Pulmonary artery endothelial cell (primary cell): Measurements from ENCODE around the gene PPARG. TPM values are rescaled to one million over a fixed set of nuclear protein-coding genes. Genes with fewer than 3 reads are reported as not detected.

ENCODE experiments used
- DNase-seq: peaks from one replicate; pipeline ENCODE4 v3.0.0-alpha.2; 2011; ENCODE audit warnings: low read depth, low spot score
- total RNA-seq: library from RNA; depleted of rRNA; stranded (reverse); fragments of >200 nt; gene quantifications from 2 replicates; pipeline ENCODE4 v1.2.3, GENCODE V29; 2014

The PPARG gene
- total RNA-seq, 1 donor from 2014 or later: 6.1 TPM

- DNase-seq: peak; percentile 17
These were observed 191.1 kb downstream of the PPARG start for GRCh38 chr3:12479919-12480427.

GRCh38 chr3:12483410-12483809 lies 194.5 kb downstream of the PPARG start:
- no peak for DNase-seq

- no peak for DNase-seq
These were observed 195.0 kb downstream of the PPARG start for GRCh38 chr3:12483872-12484197.

Other genes starting within 250 kb of the PPARG start
- gene TIMP4, start 130.2 kb upstream of the PPARG start, total RNA-seq: 0.07 and 0.46 TPM in 2 replicates
- gene TSEN2, start 195.4 kb downstream of the PPARG start, total RNA-seq: 14.8 and 18.5 TPM in 2 replicates